Heart left ventricle (tissue), 16 donors: ENCODE measurements around the gene SNRPA. TPM values are rescaled to one million over a fixed set of nuclear protein-coding genes. Genes with fewer than 3 reads are reported as not detected.
A peak's percentile ranks its signal among the peaks of the same experiment; 100 is the strongest.

Experiments
- ATAC-seq, 4 donors: fragments of 200-7000 bp; cut with Tn5 transposase; one replicate each; pipeline ENCODE4 v1.9.1; 2020 to 2022; ENCODE audit warnings: moderate library complexity in 4 of 4, mild to moderate bottlenecking in 3 of 4, moderate number of reproducible peaks in 1 of 4
- DNase-seq, 5 donors: peaks; one replicate each; pipeline ENCODE4 v3.0.0-alpha.2; 2020
- H3K27ac ChIP-seq, 12 donors: fragments of 200-600 bp; sonication (generic) in 4 of 12; one replicate each; pipeline versions ENCODE4 v1.5.0 to v1.8.0; 2016 to 2022; ENCODE audit warnings: mild to moderate bottlenecking in 2 of 12
- H3K27me3 ChIP-seq, 9 donors: fragments of 200-600 bp; sonication (generic) in 2 of 9; one replicate each; pipeline versions ENCODE4 v1.5.1 to v1.8.0; 2016 to 2022; ENCODE audit warnings: mild to moderate bottlenecking in 3 of 9
- H3K36me3 ChIP-seq, 9 donors: fragments of 200-600 bp; sonication (generic) in 2 of 9; one replicate each; pipeline versions ENCODE4 v1.5.0 to v1.8.0; 2018 to 2022; ENCODE audit warnings: mild to moderate bottlenecking in 2 of 9
- H3K4me1 ChIP-seq, 12 donors: fragments of 200-600 bp; sonication (generic) in 4 of 12; one replicate each; pipeline versions ENCODE4 v1.5.0 to v1.8.0; 2016 to 2022; ENCODE audit warnings: mild to moderate bottlenecking in 3 of 12
- H3K4me3 ChIP-seq, 12 donors: fragments of 200-600 bp; sonication (generic) in 4 of 12; one replicate each; pipeline versions ENCODE4 v1.5.0 to v1.8.0; 2017 to 2022; ENCODE audit warnings: mild to moderate bottlenecking in 9 of 12, moderate library complexity in 4 of 12
- H3K9me3 ChIP-seq, 12 donors: fragments of 200-600 bp; sonication (generic) in 4 of 12; one replicate each; pipeline versions ENCODE4 v1.5.0 to v1.8.0; 2016 to 2022; ENCODE audit warnings: mild to moderate bottlenecking in 1 of 12
- CTCF ChIP-seq, 12 donors: fragments of 200-600 bp; sonication (generic) in 4 of 12; IDR thresholded peaks; one replicate each; pipeline versions ENCODE4 v1.5.0 to v1.8.0; 2018 to 2022; ENCODE audit warnings: antibody characterized with exemption in 12 of 12, mild to moderate bottlenecking in 5 of 12
- POLR2A ChIP-seq, 2 donors: fragments of 450-650 bp; IDR thresholded peaks; one replicate each; pipeline ENCODE4 v1.6.1; 2017; ENCODE audit warnings: antibody characterized with exemption in 2 of 2, mild to moderate bottlenecking in 2 of 2, moderate library complexity in 2 of 2
- WGBS, 4 donors: extraction: QIAGEN DNeasy Blood & Tissue Kit in 2 of 4; methylation state at CpG; one replicate each; pipeline versions ENCODE4 v1.1.5 to v1.1.7; 2013 to 2018; 5-methylcytosine and 5-hydroxymethylcytosine counted together
- intact Hi-C, 10 donors: fragments of 100-400 bp; cut with DNase I; formaldehyde crosslinking; loops; one replicate each; pipeline versions ENCODE4 v1.11.1 to v1.14.2; 2022
- polyA plus RNA-seq, 2 donors: library from polyadenylated mRNA; stranded (reverse); fragments of 200-250 nt; gene quantifications; one replicate each; pipeline ENCODE4 v1.2.3, GENCODE V29; 2013
- total RNA-seq, 9 donors: library from RNA; depleted of rRNA in 2 of 9; stranded (reverse); fragments of >200 nt in 2 of 9; fragmentation: NEBNext Ultra II Directional in 3 of 9; extraction: Animal tissue kit (Norgen Biotek cat#: 25700) in 3 of 9; gene quantifications; one replicate each; pipeline versions ENCODE4 v1.1.0 to v1.2.4, GENCODE V29; 2016 to 2023
- donor health status: ischemic (EF 13 %, LVEDD 7.1; RV severe dilation, severe dysfunction).
- donor health status: healthy with polysubstance abuse.
- donor health status: DM: no; HTN: yes; CAD: no.
- donor health status: DM: no; HTN: no; CAD: no.
- donor health status: ischemic (EF 25% LVEDD 6.9; RV normal size, moderate dysfunction).
- donor health status: ischemic (EF 25% LVEDD 5.7; RV mildly dilated, moderate dysfunction).
- donor health status: healthy.
- donor health status: DM: yes; HTN: yes; CAD: no.
- donor health status: ischemic (EF 35%, LVEDD 5.7; RV mildly dilated, moderate dysfunction).
- donor health status: nonischemic (EF 11% LVEDD 7.7; RV severe dilation, severe dysfunction).
- donor health status: DM: yes; HTN: yes; CAD: no.
- donor health status: PGD.
- donor health status: ischemic (EF 29% LVEDD 5.4; RV normal size, mild dysfunction).
- donor health status: nonischemic (EF 23%, LVEDD 6.1; RV moderate dilation, normal function).

Gene SNRPA
- total and polyA plus RNA-seq, 11 donors, result 22.5 to 50.2 (median 31.6) TPM

- peak in 1 of 12 donors; percentile 32 for TF ChIP-seq CTCF (IDR thresholded peaks at IDR 0.05)
- no peak for TF ChIP-seq POLR2A (IDR thresholded peaks at IDR 0.05)
- intact Hi-C loops, result no loop called here
- 70 to 81% (median 74%) methylated on average over 17 of the region's 17 CpGs for WGBS, 4 donors
- ATAC-seq (no peak), DNase-seq (no peak)
- Histone ChIP-seq H3K4me1 (peaks cover 2 to 56% (median 23%) of the 10 kb centered on the region in 12 donors), H3K27ac (no peak overlapping the region), H3K9me3 (no peaks in the 10 kb centered on the region), H3K36me3 (peaks cover 0 to 11% (median 6%) of the 10 kb centered on the region in 9 donors), H3K4me3 (no peak overlapping the region), H3K27me3 (no peaks in the 10 kb centered on the region)
Measured at GRCh38 chr19:40744554-40745401, 6.2 kb upstream of the SNRPA start.

GRCh38 chr19:40745402-40745780 is 5.6 kb upstream of the SNRPA start:
- no peaks in the 10 kb centered on the region for H3K27me3 ChIP-seq
- H3K4me1 ChIP-seq, result peaks cover 2 to 57% (median 23%) of the 10 kb centered on the region in 12 donors
- intact Hi-C loops, result no loop called here
- H3K36me3 ChIP-seq, result peaks cover 0 to 4% (median under 1%) of the 10 kb centered on the region in 9 donors
- no peak for DNase-seq
- no peak for ATAC-seq
- 79 to 83% (median 80%) methylated on average over 7 of the region's 7 CpGs for WGBS, 4 donors
- no peak for TF ChIP-seq POLR2A (IDR thresholded peaks at IDR 0.05)
- TF ChIP-seq CTCF (IDR thresholded peaks at IDR 0.05), result no peak
- H3K9me3 ChIP-seq, result no peaks in the 10 kb centered on the region
- no peak overlapping the region for H3K4me3 ChIP-seq
- H3K27ac ChIP-seq, result no peak overlapping the region

- H3K27me3 ChIP-seq, result no peaks in the 10 kb centered on the region
- WGBS, 4 donors, result 96 to 98% (median 97%) methylated on average over 7 of the region's 7 CpGs
- peaks cover 2 to 53% (median 24%) of the 10 kb centered on the region in 12 donors for H3K4me1 ChIP-seq
- peak overlapping the region in 1 of 12 donors; percentile 97 for H3K27ac ChIP-seq
- no peaks in the 10 kb centered on the region for H3K36me3 ChIP-seq
- intact Hi-C loops, result no loop called here
- H3K4me3 ChIP-seq, result no peak overlapping the region
- TF ChIP-seq POLR2A (IDR thresholded peaks at IDR 0.05) (no peak), CTCF (IDR thresholded peaks at IDR 0.05) (no peak)
- ATAC-seq, result no peak
- H3K9me3 ChIP-seq, result no peaks in the 10 kb centered on the region
- DNase-seq, result no peak
Measured at GRCh38 chr19:40747536-40747935, 3.5 kb upstream of the SNRPA start.

- Histone ChIP-seq H3K36me3 (peaks cover 0 to 7% (median 0%) of the 10 kb centered on the region in 9 donors), H3K4me1 (peaks cover 2 to 72% (median 37%) of the 10 kb centered on the region in 12 donors), H3K9me3 (no peaks in the 10 kb centered on the region), H3K27me3 (no peaks in the 10 kb centered on the region), H3K4me3 (peak within 1 kb of the TSS; percentile 38 to 85 (median 71)), H3K27ac (peak within 1 kb of the TSS; percentile 90 to 100 (median 96))
- peak; percentile 30 to 81 for TF ChIP-seq POLR2A (IDR thresholded peaks at IDR 0.05)
- TF ChIP-seq CTCF (IDR thresholded peaks at IDR 0.05), result no peak
- intact Hi-C loops, result loop anchor here in 7 of 10 donors (1.0 to 5.0 kb wide), 10 partner anchors 27 to 69 kb away; partner anchors contain the start of genes EGLN2 (in 4 of the 7), COQ8B (in 2 of the 7), ITPKC (in 2 of the 7) and RAB4B (in 2 of the 7)
- peak; percentile 100 for DNase-seq
- peak; percentile 95 to 98 (median 97) for ATAC-seq
- WGBS, 4 donors, result 0 to 1% (median 1%) methylated on average over 34 to 43 of the region's 43 CpGs
Measured at GRCh38 chr19:40750058-40750873, 737 bp upstream of the SNRPA start, which contains the start of gene ACTMAP. ACTMAP (minus strand) TSS chr19:40750477; CDS start chr19:40749803, 674 bp downstream.
